Suprapubic skin (tissue), 4 donors: Measurements from ENCODE around the gene PHRF1.

Experiments
- CTCF ChIP-seq, 2 donors: fragments of 200-600 bp in 1 of 2; fragments of 450-650 bp in 1 of 2; sonication (generic) in 1 of 2; IDR thresholded peaks; one replicate each; pipeline ENCODE4 v1.5.1; 2016 to 2019; ENCODE audit warnings: antibody characterized with exemption in 2 of 2, mild to moderate bottlenecking in 1 of 2, moderate library complexity in 1 of 2
- EP300 ChIP-seq: sonication (generic); formaldehyde crosslinking; IDR thresholded peaks from one replicate; pipeline ENCODE4 v1.6.1; 2017; ENCODE audit warnings: antibody characterized with exemption
- POLR2A ChIP-seq, 2 donors: fragments of 450-650 bp; IDR thresholded peaks; one replicate each; pipeline ENCODE4 v1.6.1; 2017; ENCODE audit warnings: antibody characterized with exemption in 2 of 2, mild to moderate bottlenecking in 2 of 2, moderate library complexity in 2 of 2
- POLR2AphosphoS5 ChIP-seq, 3 donors: sonication (generic); formaldehyde crosslinking; IDR thresholded peaks; one replicate each; pipeline ENCODE4 v1.6.1; 2017; ENCODE audit warnings: antibody characterized with exemption in 3 of 3

DNA sequence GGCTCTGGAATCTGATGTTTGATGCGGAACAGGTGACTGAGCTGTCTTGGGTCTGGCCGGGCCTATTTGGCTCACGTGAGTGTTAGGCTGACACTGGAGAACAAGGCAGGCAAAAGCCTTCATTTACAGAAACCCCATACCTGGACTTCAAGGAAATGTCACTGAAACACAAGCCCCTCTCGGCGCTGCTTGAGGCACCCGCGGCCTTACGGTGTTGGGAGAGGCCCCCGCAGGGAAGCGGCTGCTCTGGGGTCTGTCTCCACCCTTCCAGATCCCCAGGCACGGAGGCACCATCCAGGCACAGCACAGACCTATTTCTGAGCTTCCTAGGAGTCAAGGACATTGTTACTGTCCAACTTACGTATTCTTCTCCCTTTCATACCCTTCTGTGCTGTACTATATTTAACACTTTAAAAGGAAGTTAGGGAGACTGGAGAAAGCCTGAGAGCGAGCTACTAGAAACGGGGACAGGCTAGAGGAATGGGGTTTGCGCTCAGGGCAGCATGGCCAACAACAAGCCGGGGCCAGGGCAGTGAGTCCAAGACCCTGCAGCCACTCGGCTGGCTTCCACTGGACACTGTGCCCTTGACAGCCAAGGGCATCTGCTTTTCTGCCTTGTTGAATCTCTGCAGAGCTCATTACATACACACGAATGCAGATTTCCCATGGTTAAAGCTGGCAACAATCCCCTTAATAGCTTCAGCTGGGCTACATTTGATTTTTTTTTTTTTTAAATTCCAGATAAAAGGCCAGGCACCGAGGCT lies 84.6 kb downstream of the PHRF1 start:
- no peak for TF ChIP-seq CTCF (IDR thresholded peaks at IDR 0.05)
- no peak for TF ChIP-seq EP300
- TF ChIP-seq POLR2A (IDR thresholded peaks at IDR 0.05), result no peak
- no peak for TF ChIP-seq POLR2AphosphoS5 (IDR thresholded peaks at IDR 0.05)
